Activated T-cell treated with anti-CD3 and anti-CD28 coated beads, Interleukin-2, amount 50 U/mL, for 1 hour (primary cell): Measurements from ENCODE around the gene CACNA1E.

Source experiments
- DNase-seq: peaks from one replicate; pipeline ENCODE4 v3.0.0-alpha.2; 2020

The CACNA1E gene

GRCh38 chr1:181645171-181645570 is 161.9 kb downstream of the CACNA1E start:
- DNase-seq: no peak

GRCh38 chr1:181646710-181647109 is 163.4 kb downstream of the CACNA1E start:
- no peak for DNase-seq

- DNase-seq: no peak
Observed at GRCh38 chr1:181647314-181648035, 164.2 kb downstream of the CACNA1E start.

- no peak for DNase-seq
Observed at GRCh38 chr1:181651276-181651675, 168.0 kb downstream of the CACNA1E start.

GRCh38 chr1:181655756-181656155 is 172.4 kb downstream of the CACNA1E start:
- no peak for DNase-seq

GRCh38 chr1:181656491-181656890 is 173.2 kb downstream of the CACNA1E start:
- DNase-seq: no peak

- DNase-seq: no peak
Observed at GRCh38 chr1:181658581-181658980, 175.3 kb downstream of the CACNA1E start.

GRCh38 chr1:181659321-181659957 is 176.1 kb downstream of the CACNA1E start:
- no peak for DNase-seq

GRCh38 chr1:181660621-181661020 is 177.3 kb downstream of the CACNA1E start:
- no peak for DNase-seq

- no peak for DNase-seq
Observed at GRCh38 chr1:181661569-181661968, 178.3 kb downstream of the CACNA1E start.

GRCh38 chr1:181662606-181663005 is 179.3 kb downstream of the CACNA1E start:
- DNase-seq: no peak

- no peak for DNase-seq
Observed at GRCh38 chr1:181664543-181664942, 181.2 kb downstream of the CACNA1E start.

- no peak for DNase-seq
Observed at GRCh38 chr1:181669246-181669645, 185.9 kb downstream of the CACNA1E start.

- DNase-seq: no peak
Observed at GRCh38 chr1:181674617-181675016, 191.3 kb downstream of the CACNA1E start.

- DNase-seq: no peak
Observed at GRCh38 chr1:181675091-181675917, 192.0 kb downstream of the CACNA1E start.

GRCh38 chr1:181675918-181676190 is 192.5 kb downstream of the CACNA1E start:
- no peak for DNase-seq

GRCh38 chr1:181676269-181676668 is 193.0 kb downstream of the CACNA1E start:
- no peak for DNase-seq

GRCh38 chr1:181680332-181680731 is 197.0 kb downstream of the CACNA1E start:
- no peak for DNase-seq

- no peak for DNase-seq
Observed at GRCh38 chr1:181680871-181681270, 197.6 kb downstream of the CACNA1E start.

- no peak for DNase-seq
Observed at GRCh38 chr1:181685211-181685610, 201.9 kb downstream of the CACNA1E start.

GRCh38 chr1:181701891-181702290 is 218.6 kb downstream of the CACNA1E start:
- DNase-seq: no peak

- no peak for DNase-seq
Observed at GRCh38 chr1:181704546-181704945, 221.2 kb downstream of the CACNA1E start.

GRCh38 chr1:181711820-181712219 is 228.5 kb downstream of the CACNA1E start:
- DNase-seq: no peak

- DNase-seq: no peak
Observed at GRCh38 chr1:181712711-181713110, 229.4 kb downstream of the CACNA1E start.
